ENCODE data around the gene KIAA1671. TPM values are rescaled to one million over a fixed set of nuclear protein-coding genes. Genes with fewer than 3 reads are reported as not detected.

KIAA1671 gene
- polyA plus RNA-seq, 6 donors from 2014 or later = not detected

DNA sequence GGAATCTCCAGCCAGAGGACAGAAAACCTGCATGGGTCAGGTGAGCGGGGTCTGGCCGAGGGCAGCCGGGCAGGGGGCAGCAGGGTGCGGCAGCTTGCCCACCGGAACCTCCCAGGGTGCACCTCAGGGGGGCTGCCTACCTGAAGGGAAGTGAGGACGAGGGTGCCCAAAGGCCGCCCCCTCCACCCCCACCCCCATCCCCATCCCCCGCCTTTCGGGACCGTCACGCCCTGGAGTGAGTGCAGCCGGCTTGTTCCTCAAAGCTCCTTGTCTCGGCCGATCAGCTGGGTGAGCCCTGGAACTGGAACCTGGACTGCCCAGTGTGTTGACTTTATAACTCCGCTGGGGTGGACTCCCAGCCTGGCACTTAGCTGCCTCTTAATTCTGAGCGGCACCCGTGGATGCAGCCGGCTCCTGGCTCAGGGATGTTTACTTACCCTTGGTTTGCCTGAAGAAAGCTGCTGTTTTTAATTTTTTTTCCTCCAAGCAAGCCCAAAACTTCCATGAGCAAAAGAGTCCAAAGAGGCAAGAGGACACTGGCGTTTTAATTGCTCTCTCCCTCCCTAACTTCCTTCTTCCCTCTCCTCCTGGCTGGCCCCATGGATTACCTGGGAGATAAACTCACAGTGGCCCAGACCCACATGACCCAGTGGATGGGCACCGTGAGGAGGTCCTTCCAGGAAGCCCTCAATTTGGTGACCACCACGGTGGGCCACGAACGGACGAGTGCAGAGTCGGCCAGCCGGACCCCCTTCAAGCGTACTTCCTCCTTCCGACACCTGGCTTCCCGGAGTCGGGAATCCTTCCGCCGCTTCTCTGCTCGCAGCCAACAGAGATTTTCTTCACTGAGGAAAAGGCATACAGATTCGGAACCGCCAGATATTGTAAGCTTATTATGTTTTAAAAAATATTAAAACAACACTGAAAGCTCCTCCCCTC lies 159.3 kb downstream of the KIAA1671 start:
- Mint-ChIP-seq H3K4me1 (peaks cover 18 to 24% (median 20%) of the 10 kb centered on the region in 3 donors), H3K4me3 (peak overlapping the region; percentile 30 to 90 (median 81)), H3K27ac (peak overlapping the region in 5 of 6 donors; percentile 47 to 83 (median 59)), H3K27me3 (peaks cover 24 to 70% (median 61%) of the 10 kb centered on the region in 3 donors), H3K36me3 (no peaks in the 10 kb centered on the region), H3K9me3 (peaks cover 0 to 11% (median 0%) of the 10 kb centered on the region in 7 donors)
- no peak for DNase-seq
- ATAC-seq (ENCODE audit: low read depth in 2 of 2) = peak; percentile 24 to 34

DNA sequence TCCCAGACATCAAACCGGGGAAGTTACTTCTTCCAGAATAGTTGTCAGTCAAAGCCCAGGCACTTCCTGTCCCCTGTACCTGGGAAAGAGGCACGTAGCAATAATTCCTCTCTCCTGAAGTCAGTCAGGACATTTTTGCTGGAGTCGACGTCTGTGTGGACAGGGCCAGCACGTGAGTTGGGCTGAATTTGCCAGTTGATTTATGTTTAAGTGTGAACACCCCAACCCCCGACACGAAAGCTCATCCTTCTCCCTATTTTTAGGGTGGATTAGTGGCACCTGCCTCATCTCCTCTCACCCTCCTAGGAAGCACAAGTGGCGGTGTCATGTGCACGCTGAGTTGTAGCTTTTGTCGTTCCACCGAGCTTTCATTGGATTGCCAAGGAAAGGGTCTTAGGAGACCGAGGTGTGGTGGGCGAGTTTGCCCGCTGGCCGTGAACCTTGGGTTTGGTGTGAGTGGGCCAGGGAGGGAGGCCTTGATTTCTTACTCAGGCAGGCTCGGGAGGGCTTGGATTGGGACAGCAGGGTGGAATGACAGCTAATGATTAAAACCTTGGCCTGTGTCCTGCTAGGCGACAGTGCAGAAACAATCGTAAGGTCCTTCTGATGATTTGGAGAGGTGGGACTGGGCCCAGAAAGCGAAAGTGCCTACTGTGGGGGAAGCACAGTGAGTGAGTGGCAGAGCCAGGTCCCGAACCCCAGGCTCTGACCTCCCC lies 160.2 kb downstream of the KIAA1671 start:
- H3K4me3 Mint-ChIP-seq = peak overlapping the region; percentile 25 to 87 (median 76)
- DNase-seq = no peak
- peaks cover 0 to 11% (median 0%) of the 10 kb centered on the region in 7 donors for H3K9me3 Mint-ChIP-seq
- H3K36me3 Mint-ChIP-seq = no peaks in the 10 kb centered on the region
- H3K27me3 Mint-ChIP-seq = peaks cover 24 to 70% (median 62%) of the 10 kb centered on the region in 3 donors
- H3K4me1 Mint-ChIP-seq = peaks cover 18 to 24% (median 20%) of the 10 kb centered on the region in 3 donors
- peak overlapping the region in 2 of 6 donors; percentile 39 to 54 for H3K27ac Mint-ChIP-seq
- no peak for ATAC-seq (ENCODE audit: low read depth in 2 of 2)

DNA sequence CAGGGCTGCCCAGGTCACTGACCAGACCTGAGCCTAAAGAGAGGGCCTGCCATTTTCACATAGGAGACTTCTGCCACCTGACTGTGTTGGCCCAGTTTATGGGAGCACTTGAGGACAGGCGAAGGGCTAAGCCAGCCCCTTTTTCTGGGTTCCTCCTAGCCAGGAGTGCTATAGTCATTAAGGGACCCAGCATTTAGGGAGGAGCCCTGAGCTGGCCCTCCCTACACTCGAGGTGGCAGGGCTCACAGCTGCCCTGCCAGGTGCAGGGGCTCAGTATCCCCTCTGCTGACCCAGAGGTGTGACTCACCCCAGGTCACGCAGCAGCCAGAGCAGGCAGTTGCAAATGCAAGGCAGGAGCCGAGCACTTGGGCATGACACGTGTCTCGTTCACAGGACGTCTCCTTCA lies 160.8 kb downstream of the KIAA1671 start:
- ATAC-seq (ENCODE audit: low read depth in 2 of 2) (no peak), DNase-seq (no peak)
- Mint-ChIP-seq H3K36me3 (peaks cover 0 to 3% of the 10 kb centered on the region in 2 donors), H3K27me3 (peaks cover 28 to 71% (median 66%) of the 10 kb centered on the region in 3 donors), H3K27ac (no peak overlapping the region), H3K4me3 (peak overlapping the region in 2 of 8 donors; percentile 25 to 72), H3K4me1 (peaks cover 18 to 24% (median 20%) of the 10 kb centered on the region in 3 donors), H3K9me3 (peaks cover 0 to 9% (median 0%) of the 10 kb centered on the region in 7 donors)

DNA sequence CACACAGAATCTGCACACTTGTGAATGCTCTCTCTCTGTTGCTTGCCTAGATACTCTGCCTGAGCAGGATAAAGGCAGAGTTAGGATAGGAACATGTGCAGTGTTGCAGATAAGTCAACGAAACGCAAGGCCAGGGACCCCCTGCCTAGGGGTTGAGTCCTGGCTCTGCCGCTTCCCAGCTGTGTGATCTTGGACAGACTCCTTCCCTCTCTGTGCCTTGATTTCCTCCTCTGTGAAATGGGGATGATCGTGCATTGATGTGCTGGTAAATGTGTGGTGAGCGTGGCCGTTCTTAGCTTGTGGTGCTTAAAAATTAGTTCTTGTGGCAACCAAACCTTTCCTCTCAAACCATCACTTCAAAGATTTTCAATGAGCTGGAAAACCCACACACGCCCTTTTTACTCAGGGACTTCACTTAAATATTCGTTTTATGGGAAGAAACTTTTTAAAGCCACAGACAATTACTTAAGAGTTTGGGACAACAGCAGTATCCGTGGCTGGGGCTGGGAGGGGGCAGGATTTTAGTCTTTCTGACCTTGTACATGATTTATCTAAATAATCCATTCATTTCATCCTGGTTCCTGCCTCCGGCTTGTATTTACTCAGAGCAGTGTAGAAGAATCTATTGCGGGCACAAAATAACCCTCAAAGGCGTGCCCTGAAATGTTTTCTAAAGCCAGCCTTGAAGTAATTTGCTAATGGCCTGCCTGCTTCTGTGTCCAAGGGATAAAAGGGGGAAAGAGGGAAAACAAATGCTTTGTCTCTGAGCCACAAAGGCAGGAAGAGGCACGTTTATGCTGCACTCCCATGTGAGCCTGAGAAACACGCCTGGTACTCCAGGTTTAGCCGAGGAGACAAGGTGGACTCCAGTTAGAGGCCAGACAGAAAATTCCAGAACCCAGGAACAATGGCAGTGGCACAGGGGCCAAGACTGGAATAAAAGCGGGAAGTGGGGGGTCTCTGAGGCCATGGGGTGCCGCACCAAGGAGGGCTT lies 162.2 kb downstream of the KIAA1671 start:
- DNase-seq = no peak
- peaks cover 18 to 23% (median 20%) of the 10 kb centered on the region in 3 donors for H3K4me1 Mint-ChIP-seq
- H3K27ac Mint-ChIP-seq = no peak overlapping the region
- H3K27me3 Mint-ChIP-seq = peaks cover 39 to 70% (median 69%) of the 10 kb centered on the region in 3 donors
- ATAC-seq (ENCODE audit: low read depth in 2 of 2) = no peak
- peaks cover 0 to 11% (median 2%) of the 10 kb centered on the region in 7 donors for H3K9me3 Mint-ChIP-seq
- peak overlapping the region in 1 of 8 donors; percentile 22 for H3K4me3 Mint-ChIP-seq
- H3K36me3 Mint-ChIP-seq = peaks cover 0 to 11% of the 10 kb centered on the region in 2 donors

DNA sequence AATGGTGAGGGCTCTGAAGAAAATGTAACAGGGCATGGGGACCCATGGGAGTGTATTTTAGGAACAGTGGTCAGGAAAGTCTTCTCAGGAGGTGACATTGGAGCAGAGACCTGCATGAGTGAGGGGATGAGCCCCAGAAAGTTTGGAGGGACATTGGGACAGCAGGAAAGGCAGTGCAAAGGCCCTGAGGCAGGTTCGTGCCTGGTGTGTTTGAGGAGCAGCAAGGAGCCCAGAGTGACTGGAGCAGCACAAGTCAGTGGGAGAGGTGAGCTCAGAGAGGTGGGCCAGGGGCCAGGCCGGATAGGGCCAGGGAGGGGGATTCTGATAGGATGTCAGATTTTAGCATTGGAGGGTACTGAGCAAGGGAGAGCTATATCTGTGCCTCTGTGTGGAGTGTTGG lies 167.1 kb downstream of the KIAA1671 start:
- Mint-ChIP-seq H3K27ac (peak overlapping the region in 1 of 6 donors; percentile 14), H3K27me3 (peaks cover 36 to 52% (median 49%) of the 10 kb centered on the region in 3 donors), H3K36me3 (peaks cover 0 to 11% of the 10 kb centered on the region in 2 donors), H3K4me1 (no peaks in the 10 kb centered on the region), H3K4me3 (no peak overlapping the region), H3K9me3 (peaks cover 2 to 11% (median 4%) of the 10 kb centered on the region in 7 donors)
- no peak for DNase-seq
- no peak for ATAC-seq (ENCODE audit: low read depth in 2 of 2)

DNA sequence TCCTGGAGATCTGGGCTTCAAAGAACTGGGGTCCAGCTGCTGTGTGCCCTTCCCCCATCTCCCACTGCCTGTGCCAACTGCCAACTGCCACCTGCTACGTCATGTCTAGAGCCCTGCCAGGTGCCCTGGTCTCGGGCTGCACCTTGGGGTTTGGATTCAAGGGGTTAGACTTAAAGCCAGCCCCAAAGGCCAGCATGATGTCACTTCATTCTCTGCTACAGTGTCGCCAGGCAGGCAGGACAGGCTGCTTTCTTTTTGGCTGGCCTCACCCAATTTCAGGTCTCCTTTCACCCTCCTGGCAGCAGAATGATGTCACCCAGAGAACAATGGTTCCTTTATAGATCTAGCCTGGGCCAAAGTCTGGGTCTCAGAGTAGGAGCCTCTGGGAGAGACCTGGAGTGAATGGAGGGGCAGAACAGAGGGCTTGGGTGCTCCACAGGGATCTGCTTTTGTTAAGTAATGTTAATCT lies 167.6 kb downstream of the KIAA1671 start:
- ATAC-seq (ENCODE audit: low read depth in 2 of 2) (no peak), DNase-seq (no peak)
- Mint-ChIP-seq H3K27me3 (peaks cover 32 to 47% (median 44%) of the 10 kb centered on the region in 3 donors), H3K4me3 (no peak overlapping the region), H3K9me3 (peaks cover 2 to 11% (median 4%) of the 10 kb centered on the region in 7 donors), H3K27ac (no peak overlapping the region), H3K4me1 (no peaks in the 10 kb centered on the region), H3K36me3 (peaks cover 0 to 11% of the 10 kb centered on the region in 2 donors)

DNA sequence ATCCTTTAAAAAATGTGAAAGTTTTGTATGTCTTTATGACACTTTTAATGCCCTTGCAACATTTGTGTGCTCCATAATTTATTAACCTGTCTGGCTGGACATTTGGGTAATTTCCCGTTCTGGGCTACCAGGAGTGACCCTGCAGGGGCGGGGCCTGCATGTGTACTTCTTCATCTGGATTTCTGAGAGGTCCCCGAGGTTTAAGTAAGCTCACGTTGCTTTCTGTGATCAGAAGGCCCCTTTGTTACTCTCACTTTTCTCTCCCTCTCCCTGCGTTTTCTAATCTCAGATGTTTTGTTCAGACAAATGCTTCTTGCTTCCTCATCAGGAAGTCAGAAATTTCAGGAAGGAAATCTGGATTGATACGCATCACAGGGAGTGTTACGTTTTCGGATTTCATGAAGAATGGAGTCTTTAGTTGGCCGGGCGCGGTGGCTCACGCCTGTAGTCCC lies 168.3 kb downstream of the KIAA1671 start:
- no peak overlapping the region for H3K4me3 Mint-ChIP-seq
- DNase-seq (no peak), ATAC-seq (ENCODE audit: low read depth in 2 of 2) (no peak)
- H3K36me3 Mint-ChIP-seq = peaks cover 0 to 11% of the 10 kb centered on the region in 2 donors
- no peak overlapping the region for H3K27ac Mint-ChIP-seq
- no peaks in the 10 kb centered on the region for H3K4me1 Mint-ChIP-seq
- peaks cover 34 to 43% (median 42%) of the 10 kb centered on the region in 3 donors for H3K27me3 Mint-ChIP-seq
- peaks cover 2 to 11% (median 4%) of the 10 kb centered on the region in 7 donors for H3K9me3 Mint-ChIP-seq

DNA sequence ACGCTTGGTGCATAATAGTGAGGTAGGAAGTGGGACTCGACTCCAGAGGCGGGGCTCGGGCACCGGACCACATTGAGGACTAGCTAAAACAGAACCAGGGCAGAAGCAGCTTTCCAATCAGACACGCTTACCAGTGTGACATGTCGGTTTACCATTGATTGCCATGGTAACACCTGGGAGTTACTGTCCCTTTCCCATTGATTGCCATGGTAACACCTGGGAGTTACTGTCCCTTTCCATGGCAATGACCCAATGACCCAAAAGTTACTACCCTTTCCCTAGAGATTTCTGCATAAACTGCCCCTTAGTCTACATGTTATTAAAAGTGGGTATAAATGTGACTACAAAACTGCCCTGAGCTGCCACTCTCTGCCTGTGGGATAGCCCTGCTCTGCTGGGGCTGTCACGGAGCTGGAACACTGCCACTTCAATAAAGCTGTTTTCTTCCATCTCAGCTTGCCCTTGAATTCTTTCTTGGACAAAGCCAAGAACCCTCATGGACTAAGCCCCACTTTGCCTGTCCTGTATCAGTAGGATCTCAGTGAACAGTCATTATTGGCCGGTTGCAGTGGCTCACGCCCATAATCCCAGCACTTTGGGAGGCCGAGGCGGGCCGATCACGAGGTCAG lies 169.7 kb downstream of the KIAA1671 start:
- H3K9me3 Mint-ChIP-seq = peaks cover 2 to 11% (median 4%) of the 10 kb centered on the region in 7 donors
- H3K4me3 Mint-ChIP-seq = no peak overlapping the region
- H3K27ac Mint-ChIP-seq = no peak overlapping the region
- no peaks in the 10 kb centered on the region for H3K4me1 Mint-ChIP-seq
- H3K27me3 Mint-ChIP-seq = peaks cover 39 to 43% (median 42%) of the 10 kb centered on the region in 3 donors
- no peak for DNase-seq
- no peak for ATAC-seq (ENCODE audit: low read depth in 2 of 2)
- peaks cover 0 to 11% of the 10 kb centered on the region in 2 donors for H3K36me3 Mint-ChIP-seq

DNA sequence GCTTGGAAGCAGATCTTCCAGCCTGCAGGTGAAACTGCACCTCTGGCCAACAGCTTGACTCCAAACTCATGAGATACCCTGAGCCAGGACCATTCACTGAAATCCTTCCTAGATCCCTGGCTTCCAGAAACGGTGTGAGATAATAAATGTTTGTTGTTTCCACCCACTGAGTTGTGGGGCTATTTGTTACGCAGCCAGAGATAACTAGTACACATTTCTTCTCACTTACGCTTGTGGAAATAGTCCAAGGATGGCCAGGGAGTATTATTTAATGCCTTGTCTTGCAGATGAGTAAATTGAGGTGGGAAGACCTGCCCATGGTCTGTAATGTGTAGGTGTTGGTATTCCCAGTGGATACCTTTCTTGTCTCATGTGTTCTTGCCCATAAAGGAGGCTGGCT lies 171.2 kb downstream of the KIAA1671 start:
- Mint-ChIP-seq H3K9me3 (peaks cover 0 to 8% (median 3%) of the 10 kb centered on the region in 7 donors), H3K4me3 (no peak overlapping the region), H3K36me3 (peaks cover 0 to 5% of the 10 kb centered on the region in 2 donors), H3K4me1 (no peaks in the 10 kb centered on the region), H3K27ac (no peak overlapping the region), H3K27me3 (peaks cover 32 to 40% (median 33%) of the 10 kb centered on the region in 3 donors)
- no peak for ATAC-seq (ENCODE audit: low read depth in 2 of 2)
- no peak for DNase-seq

DNA sequence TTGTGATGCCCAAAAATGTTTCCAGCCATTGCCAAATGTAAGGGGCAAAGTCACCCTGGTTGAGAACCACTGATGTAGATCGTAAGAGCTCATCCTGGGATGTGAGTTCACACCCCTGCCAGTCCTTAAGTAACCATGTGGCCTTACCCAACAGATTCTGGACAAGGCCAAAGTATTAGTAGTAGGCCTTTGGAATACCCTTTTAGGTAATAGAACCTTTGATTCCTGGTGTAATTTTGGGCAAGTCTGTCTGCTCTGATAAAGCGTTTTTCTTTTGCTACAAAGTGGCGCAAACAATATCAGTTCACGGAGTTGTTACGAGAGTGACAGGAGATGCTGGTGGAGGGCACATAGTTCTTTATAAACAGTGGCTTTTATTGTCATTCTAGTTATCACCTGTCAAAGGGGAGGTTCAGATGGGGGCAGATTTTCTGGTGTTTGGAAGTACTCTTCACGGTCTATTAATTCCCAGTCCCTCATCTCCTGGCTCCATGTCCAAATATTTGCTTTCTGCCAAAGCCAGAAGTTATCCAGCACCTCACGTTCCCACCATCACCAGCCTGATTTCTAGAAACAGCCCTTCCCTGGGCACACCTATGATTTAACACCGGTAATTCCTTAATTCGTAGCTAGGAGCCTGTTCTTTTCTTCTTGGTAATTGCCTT lies 173.3 kb downstream of the KIAA1671 start:
- no peaks in the 10 kb centered on the region for H3K4me1 Mint-ChIP-seq
- no peak for DNase-seq
- ATAC-seq (ENCODE audit: low read depth in 2 of 2) = no peak
- peak overlapping the region in 1 of 6 donors; percentile 51 for H3K27ac Mint-ChIP-seq
- H3K4me3 Mint-ChIP-seq = no peak overlapping the region
- H3K27me3 Mint-ChIP-seq = peaks cover 16 to 21% (median 20%) of the 10 kb centered on the region in 3 donors
- peaks cover 0 to 8% (median 0%) of the 10 kb centered on the region in 7 donors for H3K9me3 Mint-ChIP-seq
- H3K36me3 Mint-ChIP-seq = no peaks in the 10 kb centered on the region

DNA sequence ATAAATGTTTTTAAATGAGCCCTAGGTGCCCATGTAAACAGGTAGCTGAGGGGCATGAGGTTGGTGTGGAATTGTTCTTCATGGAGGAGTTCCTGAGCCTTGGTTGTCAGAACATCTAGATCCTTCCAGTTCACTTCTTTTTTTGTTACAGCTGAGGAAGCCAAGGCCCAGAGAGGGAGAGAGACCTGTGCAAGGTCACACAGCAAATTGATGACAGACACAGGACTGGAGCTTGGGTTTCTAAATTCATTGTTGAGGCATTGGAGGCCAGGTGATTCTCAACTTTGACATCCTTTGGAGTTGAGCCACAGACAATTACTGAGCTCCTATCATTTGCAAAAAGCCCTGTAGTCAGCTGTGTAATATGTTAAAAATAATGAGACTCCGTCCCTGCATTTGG lies 174.0 kb downstream of the KIAA1671 start:
- Mint-ChIP-seq H3K4me1 (no peaks in the 10 kb centered on the region), H3K27me3 (peaks cover 12 to 20% (median 14%) of the 10 kb centered on the region in 3 donors), H3K9me3 (peaks cover 0 to 8% (median 0%) of the 10 kb centered on the region in 7 donors), H3K4me3 (peak overlapping the region in 1 of 8 donors; percentile 9), H3K36me3 (no peaks in the 10 kb centered on the region), H3K27ac (no peak overlapping the region)
- no peak for DNase-seq
- no peak for ATAC-seq (ENCODE audit: low read depth in 2 of 2)

Data from naive B cell (primary cell).